ENCODE data around the gene PERCC1.

Gene PERCC1

GRCh38 chr16:1430759-1431496 is at the start of gene PERCC1:
PERCC1 (plus strand) TSS chr16:1431078; CDS start chr16:1432594, 1,516 bp downstream.
- DNase-seq: no peak

- no peak for DNase-seq
Measured at GRCh38 chr16:1381612-1382406, 49.1 kb upstream of the PERCC1 start.

GRCh38 chr16:1383556-1383955 is 47.3 kb upstream of the PERCC1 start:
- DNase-seq: no peak

- DNase-seq: no peak
Measured at GRCh38 chr16:1385232-1385631, 45.6 kb upstream of the PERCC1 start.

- DNase-seq: no peak
Measured at GRCh38 chr16:1387331-1387730, 43.5 kb upstream of the PERCC1 start.

- DNase-seq: no peak
Measured at GRCh38 chr16:1389762-1390161, 41.1 kb upstream of the PERCC1 start.

- no peak for DNase-seq
Measured at GRCh38 chr16:1390239-1390779, 40.6 kb upstream of the PERCC1 start.

GRCh38 chr16:1392826-1393225 is 38.1 kb upstream of the PERCC1 start:
- DNase-seq: no peak

GRCh38 chr16:1393613-1394176 is 37.2 kb upstream of the PERCC1 start:
- DNase-seq: no peak

- no peak for DNase-seq
Measured at GRCh38 chr16:1394367-1394951, 36.4 kb upstream of the PERCC1 start.

GRCh38 chr16:1395444-1396031 is 35.3 kb upstream of the PERCC1 start:
- no peak for DNase-seq

GRCh38 chr16:1397779-1398178 is 33.1 kb upstream of the PERCC1 start:
- no peak for DNase-seq

GRCh38 chr16:1398351-1398750 is 32.5 kb upstream of the PERCC1 start:
- DNase-seq: no peak

- no peak for DNase-seq
Measured at GRCh38 chr16:1398826-1399581, 31.9 kb upstream of the PERCC1 start.

GRCh38 chr16:1401061-1401757 is 29.7 kb upstream of the PERCC1 start:
- no peak for DNase-seq

- no peak for DNase-seq
Measured at GRCh38 chr16:1401758-1402154, 29.1 kb upstream of the PERCC1 start.

GRCh38 chr16:1403036-1403435 is 27.8 kb upstream of the PERCC1 start:
- DNase-seq: no peak

- DNase-seq: no peak
Measured at GRCh38 chr16:1403733-1404132, 27.1 kb upstream of the PERCC1 start.

GRCh38 chr16:1407753-1408152 is 23.1 kb upstream of the PERCC1 start:
- DNase-seq: no peak

GRCh38 chr16:1408171-1408837 is 22.6 kb upstream of the PERCC1 start:
- DNase-seq: peak; percentile 93 to 97

- no peak for DNase-seq
Measured at GRCh38 chr16:1412847-1413246, 18.0 kb upstream of the PERCC1 start.

Data from stimulated activated CD4-positive, alpha-beta T cell treated with anti-CD3 and anti-CD28 coated beads, Interleukin-4, amount 100 ng/mL, for 4 hours (primary cell).